ENCODE measurements around the gene AKR1B1. TPM values are rescaled to one million over a fixed set of nuclear protein-coding genes. Genes with fewer than 3 reads are reported as not detected.

The AKR1B1 gene
- total and polyA plus RNA-seq, 2 of the 13 experiments (the other 11 are each of a cell fraction or from before 2014, with no cell fraction given): 89.9 to 133 TPM

DNA sequence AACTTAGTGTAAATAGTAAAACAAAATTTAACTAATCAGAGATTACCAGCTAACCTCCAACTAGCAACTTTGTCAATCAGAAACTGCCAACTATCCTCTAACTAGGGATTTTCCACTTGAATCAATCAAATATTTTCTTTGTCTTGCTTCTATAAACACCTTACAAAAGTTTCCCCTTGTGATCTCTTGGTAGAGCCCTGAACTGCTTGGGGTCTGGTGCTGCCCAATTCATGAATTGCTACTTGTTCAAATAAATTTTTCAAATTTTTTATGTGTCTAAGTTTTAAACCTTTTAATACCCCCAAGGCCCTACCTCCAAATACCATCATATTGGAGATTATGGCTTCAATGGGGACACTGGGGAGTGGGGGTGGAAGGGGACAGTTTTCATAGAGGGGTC, 24.0 kb upstream of the AKR1B1 start:
- no TSS peak for BruUV-seq (replicated peaks)

GRCh38 chr7:134481167-134481566, 22.3 kb upstream of the AKR1B1 start:
- no TSS peak for BruUV-seq (replicated peaks)

More for the DNA sequence above, 24.0 kb upstream of the AKR1B1 start:
- no peaks in the 10 kb centered on the region for H3K79me2 ChIP-seq (ENCODE audit: insufficient read depth, low read length)
- ChIA-PET CTCF (ENCODE audit: low intra/inter-chr PET ratio, low total read pairs) (no interaction called here), POLR2A (no interaction called here)
- 0 out of 5 replicates have a peak, but pooled peaks cover 0 to 3% of the 10 kb centered on the region in 2 experiments for H3K27me3 ChIP-seq (ENCODE audit: control insufficient read depth in 1 of 2, insufficient read depth in 2 of 2, low read length in 2 of 2)
- H3K4me3 ChIP-seq (replicated peaks in 1 of 3; ENCODE audit: insufficient read depth in 1 of 3, low read depth in 2 of 3, low read length in 3 of 3): no peak overlapping the region
- H3K36me3 ChIP-seq (replicated peaks in 1 of 2; ENCODE audit: control insufficient read depth in 1 of 2, insufficient read depth in 2 of 2, low read length in 2 of 2): no peaks in the 10 kb centered on the region
- no peak overlapping the region for H3K9ac ChIP-seq (ENCODE audit: insufficient read depth, low read depth, low read length)
- FAIRE-seq (no peak), ATAC-seq (no peak), DNase-seq (ENCODE audit: low spot score) (no peak)
- H4K20me1 ChIP-seq (ENCODE audit: insufficient read depth, low read length): no peaks in the 10 kb centered on the region
- H3K4me1 ChIP-seq (ENCODE audit: insufficient read depth, low read length): peaks cover 11% of the 10 kb centered on the region
- no peaks in the 10 kb centered on the region for H3K9me3 ChIP-seq (ENCODE audit: low read length)
- intact Hi-C loops (cut with micrococcal nuclease; ENCODE audit: unreplicated experiment) (no loop called here), in situ Hi-C loops (cut with HindIII; ENCODE audit: extremely low pct_ligation_motif_present, low pct_unique_long_range_greater_than_20kb) (no loop called here)
- TF ChIP-seq HDAC2 (CRISPR knock-in tag; IDR thresholded peaks at IDR 0.05): no peak
- TF ChIP-seq ZNF530 (CRISPR knock-in tag; IDR thresholded peaks at IDR 0.05; ENCODE audit: low read depth): no peak
- no peak overlapping the region for H2AFZ ChIP-seq (ENCODE audit: low read length)
- H3K4me2 ChIP-seq (ENCODE audit: low read depth, low read length): no peak overlapping the region
- no peak overlapping the region for H3K27ac ChIP-seq (ENCODE audit: extremely low read length, insufficient read depth, low read length)

More at GRCh38 chr7:134481167-134481566, 22.3 kb upstream of the AKR1B1 start:
- ChIA-PET CTCF (ENCODE audit: low intra/inter-chr PET ratio, low total read pairs) (no interaction called here), POLR2A (interaction anchor here (0.8 to 1.1 kb wide), 3 partner anchors 10 to 165 kb away, joined by 3 to 5 read pairs (median 4); partner anchors contain the start of genes AKR1B1 and BPGM)
- intact Hi-C loops (cut with micrococcal nuclease; ENCODE audit: unreplicated experiment): no loop called here
- no peak overlapping the region for H3K4me3 ChIP-seq (replicated peaks in 1 of 3; ENCODE audit: insufficient read depth in 1 of 3, low read depth in 2 of 3, low read length in 3 of 3)
- DNase-seq (ENCODE audit: low spot score) (no peak), ATAC-seq (no peak), FAIRE-seq (no peak)
- in situ Hi-C loops (cut with HindIII; ENCODE audit: extremely low pct_ligation_motif_present, low pct_unique_long_range_greater_than_20kb): no loop called here
- WGBS (ENCODE audit: low lambda C conversion rate): 25% methylated on average over 3 of the region's 3 CpGs
- H4K20me1 ChIP-seq (ENCODE audit: insufficient read depth, low read length): no peaks in the 10 kb centered on the region
- H3K36me3 ChIP-seq (replicated peaks in 1 of 2; ENCODE audit: control insufficient read depth in 1 of 2, insufficient read depth in 2 of 2, low read length in 2 of 2): no peaks in the 10 kb centered on the region
- no peak for TF ChIP-seq ZNF281 (CRISPR knock-in tag; IDR thresholded peaks at IDR 0.05; ENCODE audit: borderline replicate concordance)
- no peak for TF ChIP-seq ZMYM4 (CRISPR knock-in tag; IDR thresholded peaks at IDR 0.05)
- no peak for TF ChIP-seq ZNF274 (CRISPR knock-in tag; IDR thresholded peaks at IDR 0.05)
- no peak for TF ChIP-seq TGIF2 (CRISPR knock-in tag; IDR thresholded peaks at IDR 0.05)
- no peak for TF ChIP-seq SMARCE1 (IDR thresholded peaks at IDR 0.05; ENCODE audit: borderline replicate concordance)
- TF ChIP-seq CREM (IDR thresholded peaks at IDR 0.05): no peak
- no peak for TF ChIP-seq CREM (CRISPR knock-in tag; IDR thresholded peaks at IDR 0.05)
- no peak for TF ChIP-seq ZFP41 (CRISPR knock-in tag; IDR thresholded peaks at IDR 0.05; ENCODE audit: borderline replicate concordance)
- no peak for TF ChIP-seq ZKSCAN8 (CRISPR knock-in tag; IDR thresholded peaks at IDR 0.05; ENCODE audit: borderline replicate concordance)
- no peak for TF ChIP-seq GFI1 (CRISPR knock-in tag; IDR thresholded peaks at IDR 0.05; ENCODE audit: borderline replicate concordance)
- no peak for TF ChIP-seq ZNF589 (CRISPR knock-in tag; conservative IDR thresholded peaks at IDR 0.05)
- no peak for TF ChIP-seq ZNF33A (CRISPR knock-in tag; IDR thresholded peaks at IDR 0.05; ENCODE audit: borderline replicate concordance)
- no peak for TF ChIP-seq TOPORS (CRISPR knock-in tag; IDR thresholded peaks at IDR 0.05)
- TF ChIP-seq ZNF792 (CRISPR knock-in tag; IDR thresholded peaks at IDR 0.05): no peak
- TF ChIP-seq ASH2L (IDR thresholded peaks at IDR 0.05; ENCODE audit: insufficient read length, low read depth, low read length): no peak
- H3K9me3 ChIP-seq (ENCODE audit: low read length): no peaks in the 10 kb centered on the region
- H3K27me3 ChIP-seq (ENCODE audit: control insufficient read depth in 1 of 2, insufficient read depth in 2 of 2, low read length in 2 of 2): no peaks in the 10 kb centered on the region
- H3K4me1 ChIP-seq (ENCODE audit: insufficient read depth, low read length): peaks cover 11% of the 10 kb centered on the region
- no peaks in the 10 kb centered on the region for H3K79me2 ChIP-seq (ENCODE audit: insufficient read depth, low read length)
- H3K4me2 ChIP-seq (ENCODE audit: low read depth, low read length): no peak overlapping the region
- no peak overlapping the region for H2AFZ ChIP-seq (ENCODE audit: low read length)
- H3K27ac ChIP-seq (ENCODE audit: extremely low read length, insufficient read depth, low read length): no peak overlapping the region
- no peak overlapping the region for H3K9ac ChIP-seq (ENCODE audit: insufficient read depth, low read depth, low read length)

All from HepG2 (cell line).